HG03439 (cell line): ENCODE results near the gene SNIP1.
"Not testable (repeated sequence)": the region's sequence is repeated elsewhere in the genome, so short reads cannot be mapped to it uniquely, and the experiment has no call there.

ENCODE experiments used
- ATAC-seq: cut with Tn5 transposase; IDR thresholded peaks from one replicate; pipeline ENCODE4 v1.9.1; 2021; ENCODE audit warnings: mild to moderate bottlenecking, moderate library complexity; ENCODE audit not compliant: unreplicated experiment

The SNIP1 gene

GRCh38 chr1:37559957-37560379, 5.9 kb upstream of the SNIP1 start:
- ATAC-seq = not testable (repeated sequence)

GRCh38 chr1:37559080-37559479, 5.0 kb upstream of the SNIP1 start:
- no peak for ATAC-seq

GRCh38 chr1:37558411-37558810, 4.3 kb upstream of the SNIP1 start:
- no peak for ATAC-seq

GRCh38 chr1:37557402-37557801, 3.3 kb upstream of the SNIP1 start:
- ATAC-seq = no peak

GRCh38 chr1:37556712-37557196, 2.7 kb upstream of the SNIP1 start, which contains the start of gene DNALI1:
TSS of gene DNALI1 (plus strand) at chr1:37556940. CDS start at chr1:37556995, 55 bp downstream.
- no peak for ATAC-seq

- no peak for ATAC-seq
These were observed 531 bp downstream of the SNIP1 start for GRCh38 chr1:37553598-37553926.

- ATAC-seq = no peak
These were observed 4.8 kb downstream of the SNIP1 start for GRCh38 chr1:37549341-37549740.

- no peak for ATAC-seq
These were observed 9.1 kb downstream of the SNIP1 start for GRCh38 chr1:37545019-37545418.

GRCh38 chr1:37544530-37544929, 9.6 kb downstream of the SNIP1 start:
- no peak for ATAC-seq

GRCh38 chr1:37540036-37540785, 13.9 kb downstream of the SNIP1 start:
- ATAC-seq = no peak

GRCh38 chr1:37539154-37539553, 14.9 kb downstream of the SNIP1 start:
- not testable (repeated sequence) for ATAC-seq

GRCh38 chr1:37537378-37537777, 16.7 kb downstream of the SNIP1 start:
- no peak for ATAC-seq

- ATAC-seq = no peak
These were observed 20.6 kb downstream of the SNIP1 start for GRCh38 chr1:37533317-37534093.

- not testable (repeated sequence) for ATAC-seq
These were observed 21.5 kb downstream of the SNIP1 start for GRCh38 chr1:37532418-37533156.

- not testable (repeated sequence) for ATAC-seq
These were observed 24.2 kb downstream of the SNIP1 start for GRCh38 chr1:37529888-37530287.

GRCh38 chr1:37519613-37520012, 34.5 kb downstream of the SNIP1 start:
- no peak for ATAC-seq

GRCh38 chr1:37518929-37519328, 35.2 kb downstream of the SNIP1 start:
- ATAC-seq = not testable (repeated sequence)

- ATAC-seq = not testable (repeated sequence)
These were observed 35.9 kb downstream of the SNIP1 start for GRCh38 chr1:37518241-37518640.

- no peak for ATAC-seq
These were observed 36.5 kb downstream of the SNIP1 start for GRCh38 chr1:37517569-37517968.

GRCh38 chr1:37515185-37516034, 38.7 kb downstream of the SNIP1 start:
- no peak for ATAC-seq
